K562 (cell line): ENCODE data around the gene AGAP3. TPM values are rescaled to one million over a fixed set of nuclear protein-coding genes. Genes with fewer than 3 reads are reported as not detected.

ENCODE experiments used
- ATAC-seq: fragments of 200-7000 bp; cut with Tn5 transposase; 3 replicates; pipeline ENCODE4 v1.9.1; 2020; ENCODE audit warnings: moderate library complexity
- BruUV-seq: library from RNA; stranded (reverse); fragments of 400-500 nt; replicated peaks from 2 replicates; lab custom pipeline; 2021; lab: Mats Ljungman, UMichigan
- CTCF ChIA-PET: fragments of 300-600 bp; formaldehyde crosslinking; extraction: SDS; loops from one replicate; lab custom pipeline; 2021; ENCODE audit warnings: low intra/inter-chr PET ratio; lab: Yijun Ruan, JAX
- POLR2A ChIA-PET: fragments of 300-600, 350-650 bp; sonication (Branson Sonifier 250); formaldehyde crosslinking; extraction: SDS; loops from one replicate; lab custom pipeline; 2021; ENCODE audit warnings: antibody characterized with exemption, inconsistent platforms; lab: Yijun Ruan, JAX
- DNase-seq, 4 experiments: peaks; one replicate each; pipeline versions ENCODE4 v3.0.0 to v3.0.0-alpha.2; 2011 to 2018; ENCODE audit warnings: low spot score in 3 of 4, mixed read lengths in 3 of 4; ENCODE audit errors: extremely low read depth in 1 of 4
- FAIRE-seq: peaks from 2 replicates; lab custom pipeline; 2011; peaks lifted over from hg19 to GRCh38; lab: Jason Lieb, UNC
- H2AFZ ChIP-seq: 2 replicates; pipeline ENCODE4 v1.6.0; 2011; ENCODE audit warnings: low read depth, low read length, control low read depth, inconsistent platforms
- H3K27ac ChIP-seq: fragments of 200-600 bp; 3 replicates; pipeline ENCODE4 v1.8.0; 2011; ENCODE audit warnings: low read depth, mild to moderate bottlenecking, control low read depth, inconsistent platforms, low read length, moderate library complexity, mixed read lengths; ENCODE audit errors: extremely low read depth
- H3K27me3 ChIP-seq, 2 experiments: fragments of 300-600 bp in 1 of 2; 2 replicates in 1 of 2; 3 replicates in 1 of 2; pipeline versions ENCODE4 v1.6.0 to v1.8.0; 2011; ENCODE audit warnings: inconsistent platforms in 2 of 2, low read length in 2 of 2, mild to moderate bottlenecking in 1 of 2, mixed read lengths in 1 of 2, moderate library complexity in 1 of 2; ENCODE audit not compliant: control insufficient read depth in 2 of 2, insufficient read depth in 2 of 2
- H3K36me3 ChIP-seq: fragments of 300-600 bp; 3 replicates; pipeline ENCODE4 v1.8.0; 2011; ENCODE audit warnings: mild to moderate bottlenecking, low read length, inconsistent platforms; ENCODE audit not compliant: control insufficient read depth, insufficient read depth
- H3K4me1 ChIP-seq, 2 experiments: fragments of 200-600 bp in 1 of 2; replicated peaks in 1 of 2; 2 replicates in 1 of 2; 3 replicates in 1 of 2; pipeline versions ENCODE4 v1.5.1 to v1.8.0; 2011; ENCODE audit warnings: inconsistent platforms in 2 of 2, low read length in 2 of 2, mild to moderate bottlenecking in 1 of 2, mixed read lengths in 1 of 2, moderate library complexity in 1 of 2; ENCODE audit not compliant: control insufficient read depth in 2 of 2, insufficient read depth in 2 of 2
- H3K4me2 ChIP-seq: 2 replicates; pipeline ENCODE4 v1.6.1; 2011; ENCODE audit warnings: low read length, control low read depth, inconsistent platforms, mixed read lengths; ENCODE audit not compliant: insufficient read depth
- H3K4me3 ChIP-seq: fragments of 200-600 bp; sonication (generic), shearing (Covaris generic); 2 replicates; pipeline ENCODE4 v1.5.1; 2016; ENCODE audit warnings: control low read depth, inconsistent platforms
- H3K79me2 ChIP-seq: fragments of 200-600 bp; 3 replicates; pipeline ENCODE4 v1.8.0; 2011; ENCODE audit warnings: low read length, inconsistent platforms; ENCODE audit not compliant: control insufficient read depth, insufficient read depth
- H3K9ac ChIP-seq, 2 experiments: 2 replicates each; pipeline versions ENCODE4 v1.6.0 to v1.6.1; 2011; ENCODE audit warnings: low read depth in 2 of 2, low read length in 2 of 2, control low read depth in 1 of 2, inconsistent platforms in 1 of 2, mild to moderate bottlenecking in 1 of 2, mixed read lengths in 1 of 2; ENCODE audit not compliant: insufficient read depth in 1 of 2
- H3K9me1 ChIP-seq: one replicate; pipeline ENCODE4 v1.6.0; 2011; ENCODE audit warnings: inconsistent platforms, mild to moderate bottlenecking, low read length, moderate library complexity; ENCODE audit not compliant: control insufficient read depth, insufficient read depth
- H3K9me3 ChIP-seq: replicated peaks from 2 replicates; pipeline ENCODE4 v1.5.1; 2011; ENCODE audit warnings: low read depth, low read length, inconsistent platforms; ENCODE audit not compliant: control insufficient read depth, insufficient read depth
- H4K20me1 ChIP-seq: replicated peaks from 2 replicates; pipeline ENCODE4 v1.6.1; 2011; ENCODE audit warnings: low read length, inconsistent platforms, mixed read lengths; ENCODE audit not compliant: control insufficient read depth, insufficient read depth
- WGBS: fragments of 100-300 bp; shearing (Covaris generic); methylation state at CpG from one replicate; pipeline ENCODE4 v1.1.6; 2016; ENCODE audit warnings: low coverage, mixed read lengths; ENCODE audit not compliant: insufficient coverage; ENCODE audit errors: missing lambda C conversion rate; 5-methylcytosine and 5-hydroxymethylcytosine counted together
- in situ Hi-C: fragments of 300-500 bp; cut with MboI; formaldehyde crosslinking; loops from 4 replicates; pipeline ENCODE4 v1.15.0; 2018; ENCODE audit warnings: inconsistent platforms, mixed read lengths
- intact Hi-C: fragments of 100-400 bp; cut with micrococcal nuclease; formaldehyde crosslinking; loops from 2 replicates; pipeline ENCODE4 v1.14.2; 2022
- polyA plus RNA-seq, 8 experiments: library from polyadenylated mRNA; depleted of rRNA in 4 of 8; stranded (reverse) in 5 of 8; unstranded in 3 of 8; fragments of >200 nt; fragmentation: Nextera tagmentation in 2 of 8; fragmentation: Illumina TruSeq in 1 of 8; extraction: Ambion mirVana in 2 of 8; extraction: Trizol in 1 of 8; gene quantifications; 2 replicates each; pipeline versions ENCODE4 v1.2.1 to v1.2.3, GENCODE V29; 2011 to 2014; ENCODE audit warnings: inconsistent platforms in 1 of 8, missing spikeins in 1 of 8
- total RNA-seq, 7 experiments: library from RNA; depleted of rRNA in 6 of 7; stranded (reverse); fragments of >200 nt in 6 of 7; fragmentation: Illumina TruSeq in 2 of 7; extraction: Trizol in 2 of 7; gene quantifications; 2 replicates each; pipeline versions ENCODE4 v1.2.1 to v1.2.3, GENCODE V29; 2011 to 2021; ENCODE audit warnings: low replicate concordance in 1 of 7
- TF ChIP-seq, protein P1 (sequence below), 3 experiments: fragments of 200-800 bp in 1 of 3; fragments of 250-450 bp in 1 of 3; fragments of 450-650 bp in 1 of 3; sonication (Bioruptor Pico) in 1 of 3; sonication (Bioruptor generic) in 1 of 3; formaldehyde crosslinking in 1 of 3; IDR thresholded peaks; 2 replicates each; pipeline versions ENCODE4 v1.6.1 to v1.8.0; 2016 to 2022; ENCODE audit warnings: mild to moderate bottlenecking in 2 of 3, missing genetic modification characterization in 2 of 3, missing compliant biosample characterization in 1 of 3, moderate library complexity in 1 of 3
- TF ChIP-seq, protein P2 (sequence below): sonication (generic); formaldehyde crosslinking; IDR thresholded peaks from 2 replicates; pipeline ENCODE4 v1.9.0; 2022; ENCODE audit warnings: mild to moderate bottlenecking, missing genetic modification reagents

AGAP3 gene
- total and polyA plus RNA-seq, 9 of the 15 experiments (the other 6 are each of a cell fraction or from before 2014, with no cell fraction given) = 3.4 to 208 (median 62.2) TPM

DNA sequence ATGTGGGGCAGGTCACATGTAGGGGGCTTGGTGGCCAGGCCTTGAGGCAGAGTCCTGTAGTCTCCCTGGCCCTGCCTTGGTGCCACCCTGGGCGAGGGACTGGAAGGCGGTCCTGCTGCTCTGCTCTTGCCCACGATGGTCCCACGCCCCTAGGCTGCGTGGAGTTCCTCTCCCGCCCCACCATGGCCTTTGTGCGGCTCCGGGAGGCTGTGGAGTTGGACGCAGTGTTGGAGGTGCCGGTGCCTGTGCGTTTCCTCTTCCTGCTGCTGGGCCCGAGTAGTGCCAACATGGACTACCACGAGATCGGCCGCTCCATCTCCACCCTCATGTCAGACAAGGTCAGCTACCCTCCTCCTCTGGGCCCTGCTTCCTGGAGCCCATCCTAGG is 15.7 kb upstream of the AGAP3 start:
- Histone ChIP-seq H3K4me3 (no peak overlapping the region), H3K79me2 (peaks cover 3% of the 10 kb centered on the region; the same call in 1 of the 3 replicates), H3K27ac (no peak overlapping the region), H3K9me3 (no peaks in the 10 kb centered on the region), H3K9ac (peak overlapping the region in 1 of 2 experiments; percentile 18; a peak in 1 of 4 replicates), H4K20me1 (no peaks in the 10 kb centered on the region; the same call in 1 of the 2 replicates), H3K4me1 (peaks cover 0 to 48% of the 10 kb centered on the region in 2 experiments; a peak in 1 of 5 replicates), H2AFZ (no peak overlapping the region), H3K36me3 (peaks cover 96% of the 10 kb centered on the region), H3K4me2 (no peak overlapping the region), H3K27me3 (no peaks in the 10 kb centered on the region), H3K9me1 (no peaks in the 10 kb centered on the region)
- CTCF ChIA-PET = no interaction called here
- no TSS peak for BruUV-seq
- intact Hi-C loops (no loop called here), in situ Hi-C loops (no loop called here)
- no peak for DNase-seq
- ATAC-seq = no peak
- no peak for FAIRE-seq
- POLR2A ChIA-PET = interaction anchor here (0.8 to 3.2 kb wide), 4 partner anchors 9 to 60 kb away, joined by 4 to 17 read pairs (median 4); partner anchors contain the start of gene FASTK
- TF ChIP-seq, protein P1, sequence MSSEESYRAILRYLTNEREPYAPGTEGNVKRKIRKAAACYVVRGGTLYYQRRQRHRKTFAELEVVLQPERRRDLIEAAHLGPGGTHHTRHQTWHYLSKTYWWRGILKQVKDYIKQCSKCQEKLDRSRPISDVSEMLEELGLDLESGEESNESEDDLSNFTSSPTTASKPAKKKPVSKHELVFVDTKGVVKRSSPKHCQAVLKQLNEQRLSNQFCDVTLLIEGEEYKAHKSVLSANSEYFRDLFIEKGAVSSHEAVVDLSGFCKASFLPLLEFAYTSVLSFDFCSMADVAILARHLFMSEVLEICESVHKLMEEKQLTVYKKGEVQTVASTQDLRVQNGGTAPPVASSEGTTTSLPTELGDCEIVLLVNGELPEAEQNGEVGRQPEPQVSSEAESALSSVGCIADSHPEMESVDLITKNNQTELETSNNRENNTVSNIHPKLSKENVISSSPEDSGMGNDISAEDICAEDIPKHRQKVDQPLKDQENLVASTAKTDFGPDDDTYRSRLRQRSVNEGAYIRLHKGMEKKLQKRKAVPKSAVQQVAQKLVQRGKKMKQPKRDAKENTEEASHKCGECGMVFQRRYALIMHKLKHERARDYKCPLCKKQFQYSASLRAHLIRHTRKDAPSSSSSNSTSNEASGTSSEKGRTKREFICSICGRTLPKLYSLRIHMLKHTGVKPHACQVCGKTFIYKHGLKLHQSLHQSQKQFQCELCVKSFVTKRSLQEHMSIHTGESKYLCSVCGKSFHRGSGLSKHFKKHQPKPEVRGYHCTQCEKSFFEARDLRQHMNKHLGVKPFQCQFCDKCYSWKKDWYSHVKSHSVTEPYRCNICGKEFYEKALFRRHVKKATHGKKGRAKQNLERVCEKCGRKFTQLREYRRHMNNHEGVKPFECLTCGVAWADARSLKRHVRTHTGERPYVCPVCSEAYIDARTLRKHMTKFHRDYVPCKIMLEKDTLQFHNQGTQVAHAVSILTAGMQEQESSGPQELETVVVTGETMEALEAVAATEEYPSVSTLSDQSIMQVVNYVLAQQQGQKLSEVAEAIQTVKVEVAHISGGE (CRISPR knock-in tag; IDR thresholded peaks at IDR 0.05) = no peak
- TF ChIP-seq, protein P2, sequence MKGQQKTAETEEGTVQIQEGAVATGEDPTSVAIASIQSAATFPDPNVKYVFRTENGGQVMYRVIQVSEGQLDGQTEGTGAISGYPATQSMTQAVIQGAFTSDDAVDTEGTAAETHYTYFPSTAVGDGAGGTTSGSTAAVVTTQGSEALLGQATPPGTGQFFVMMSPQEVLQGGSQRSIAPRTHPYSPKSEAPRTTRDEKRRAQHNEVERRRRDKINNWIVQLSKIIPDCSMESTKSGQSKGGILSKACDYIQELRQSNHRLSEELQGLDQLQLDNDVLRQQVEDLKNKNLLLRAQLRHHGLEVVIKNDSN = 0 out of 2 replicates have a peak, but pooled peaks have one; percentile 9
- 90% methylated on average over 12 of the region's 15 CpGs for WGBS
